Stimulated activated CD4-positive, alpha-beta T cell treated with anti-CD3 and anti-CD28 coated beads, Interleukin-12 subunit alpha, Interleukin-12 subunit beta, amount 100 ng/mL, for 24 hours (primary cell): ENCODE data around the gene ESM1.
"Not testable (repeated sequence)": the region's sequence is repeated elsewhere in the genome, so short reads cannot be mapped to it uniquely, and the experiment has no call there.

ENCODE experiments used
- DNase-seq, 2 experiments: peaks; one replicate each; pipeline ENCODE4 v3.0.0-alpha.2; 2020; ENCODE audit warnings: low read depth in 2 of 2

The ESM1 gene

GRCh38 chr5:54985301-54986268 lies at the start of gene ESM1:
TSS of gene ESM1 (minus strand) at chr5:54985593. CDS start at chr5:54985517, 76 bp downstream.
- no peak for DNase-seq

- DNase-seq = no peak
These were observed 48.2 kb upstream of the ESM1 start for GRCh38 chr5:55033568-55033967.

DNA sequence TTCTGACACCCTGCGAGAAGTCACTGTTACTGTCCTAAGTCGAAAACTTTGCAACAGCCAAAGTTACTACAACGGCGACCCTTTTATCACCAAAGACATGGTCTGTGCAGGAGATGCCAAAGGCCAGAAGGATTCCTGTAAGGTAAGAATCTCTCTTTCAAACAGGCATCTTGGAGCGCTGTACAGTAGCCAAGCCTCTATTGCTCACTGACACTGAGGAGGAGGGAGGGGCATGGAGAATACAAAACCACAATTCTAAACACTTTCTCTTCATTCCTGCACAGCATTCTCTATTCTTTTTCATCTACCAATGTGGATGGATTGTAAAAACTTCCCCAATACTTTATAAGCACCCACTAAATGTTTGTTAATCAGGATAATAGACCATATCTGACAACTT lies 46.1 kb upstream of the ESM1 start:
- DNase-seq = no peak

DNA sequence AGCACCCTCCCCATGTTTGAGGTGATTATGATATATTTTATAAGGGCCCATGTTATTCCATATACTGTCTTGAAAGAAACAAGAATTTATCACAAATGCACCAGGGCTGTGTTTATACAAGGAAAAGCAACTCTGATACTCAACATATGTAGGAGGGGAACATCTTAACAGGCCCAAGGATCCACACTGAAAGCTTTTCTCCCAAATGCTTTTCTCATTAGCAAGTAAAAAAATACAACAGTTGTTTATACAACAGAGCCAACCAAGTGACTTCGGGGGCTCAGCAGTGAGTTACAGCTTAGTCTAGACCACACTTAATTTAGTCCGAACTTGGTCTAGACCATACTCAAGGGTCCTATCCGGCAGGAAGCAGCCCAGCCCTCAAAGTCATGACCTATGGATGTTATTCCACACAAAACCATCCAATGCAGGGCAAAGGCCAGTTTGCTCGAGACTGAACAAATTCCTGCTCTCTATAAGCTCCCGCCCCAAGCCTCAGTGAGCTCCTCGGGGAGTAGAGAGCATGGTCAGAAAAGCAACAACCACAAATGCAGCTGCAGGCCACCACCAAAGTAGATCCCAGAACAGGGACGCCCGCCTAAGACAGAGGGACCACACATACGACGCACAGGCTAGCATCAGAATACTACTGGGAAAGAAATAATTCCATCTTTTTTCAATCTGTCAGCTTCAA lies 45.4 kb upstream of the ESM1 start:
- no peak for DNase-seq

DNA sequence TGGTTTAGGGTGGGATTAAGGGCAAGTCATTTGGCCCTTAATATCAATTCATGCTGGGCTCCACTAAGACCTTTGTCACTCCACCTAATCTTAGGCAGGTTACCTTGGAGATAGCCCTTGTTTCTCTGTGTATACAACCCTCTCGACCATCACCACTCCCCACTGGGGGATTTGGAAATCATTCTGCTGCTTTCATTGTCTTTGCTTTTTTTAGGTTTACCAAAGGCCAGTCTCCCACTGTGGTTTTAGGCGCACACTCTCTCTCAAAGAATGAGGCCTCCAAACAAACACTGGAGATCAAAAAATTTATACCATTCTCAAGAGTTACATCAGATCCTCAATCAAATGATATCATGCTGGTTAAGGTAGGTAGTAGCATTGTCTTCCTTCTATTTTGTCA lies 44.8 kb upstream of the ESM1 start:
- DNase-seq = no peak

DNA sequence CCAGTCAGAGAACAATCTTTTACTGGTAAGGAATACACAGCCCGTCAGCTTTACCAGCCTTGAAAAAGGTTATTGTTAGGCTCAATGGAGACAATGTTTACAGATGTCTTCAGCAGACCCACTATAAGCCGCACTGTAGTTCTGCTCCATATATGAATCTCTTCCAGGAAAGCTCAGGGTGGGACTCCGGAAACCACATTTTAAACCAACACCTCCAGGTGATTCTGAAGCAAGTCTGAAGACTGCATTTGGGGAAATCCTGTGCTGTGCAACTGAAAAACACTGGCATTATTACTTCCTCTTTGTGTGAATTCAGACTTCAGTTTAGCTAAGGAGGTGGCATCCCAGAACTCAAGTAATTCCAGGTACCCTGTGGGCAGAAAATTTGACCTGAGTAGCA lies 42.2 kb upstream of the ESM1 start:
- no peak for DNase-seq

GRCh38 chr5:55022450-55022849 lies 37.1 kb upstream of the ESM1 start:
- no peak for DNase-seq

- no peak for DNase-seq
These were observed 36.4 kb upstream of the ESM1 start for GRCh38 chr5:55021821-55022220.

GRCh38 chr5:55021410-55021809 lies 36.0 kb upstream of the ESM1 start:
- no peak for DNase-seq

DNA sequence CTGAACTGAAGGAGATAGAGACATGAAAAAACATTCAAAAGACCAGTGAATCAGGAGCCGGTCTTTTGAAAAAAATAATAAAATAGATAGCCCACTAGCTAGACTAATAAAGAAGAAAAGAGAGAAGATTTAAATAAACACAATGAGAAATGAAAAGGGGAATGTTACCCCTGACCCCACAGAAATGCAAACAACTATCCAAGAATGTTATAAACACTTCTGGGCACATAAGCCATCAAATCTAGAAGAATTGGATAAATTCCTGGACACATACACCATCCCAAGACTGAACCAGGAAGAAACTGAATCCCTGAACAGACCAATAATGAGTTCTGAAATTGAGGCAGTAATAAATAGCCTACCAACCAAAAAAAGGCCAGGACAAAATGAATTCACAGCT lies 24.8 kb upstream of the ESM1 start:
- DNase-seq = not testable (repeated sequence)

DNA sequence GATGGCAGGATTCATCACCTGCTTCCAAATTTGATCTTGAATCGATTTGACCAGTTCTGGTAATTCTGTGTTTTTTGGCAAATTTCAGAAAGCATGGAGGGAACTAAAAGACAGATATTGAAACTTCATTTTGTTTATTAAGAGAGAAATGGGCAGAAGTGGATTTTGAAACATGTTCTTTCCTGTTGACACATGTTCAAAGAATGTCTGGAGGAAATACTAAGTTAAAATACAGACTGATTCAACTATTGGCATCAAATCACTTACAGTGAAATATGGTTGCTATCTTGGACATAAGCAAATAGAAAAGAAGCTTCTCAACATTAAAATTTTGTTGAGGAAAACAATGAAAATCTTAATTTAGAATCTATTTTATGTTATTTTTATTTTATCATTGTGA lies 19.3 kb upstream of the ESM1 start:
- DNase-seq = no peak

DNA sequence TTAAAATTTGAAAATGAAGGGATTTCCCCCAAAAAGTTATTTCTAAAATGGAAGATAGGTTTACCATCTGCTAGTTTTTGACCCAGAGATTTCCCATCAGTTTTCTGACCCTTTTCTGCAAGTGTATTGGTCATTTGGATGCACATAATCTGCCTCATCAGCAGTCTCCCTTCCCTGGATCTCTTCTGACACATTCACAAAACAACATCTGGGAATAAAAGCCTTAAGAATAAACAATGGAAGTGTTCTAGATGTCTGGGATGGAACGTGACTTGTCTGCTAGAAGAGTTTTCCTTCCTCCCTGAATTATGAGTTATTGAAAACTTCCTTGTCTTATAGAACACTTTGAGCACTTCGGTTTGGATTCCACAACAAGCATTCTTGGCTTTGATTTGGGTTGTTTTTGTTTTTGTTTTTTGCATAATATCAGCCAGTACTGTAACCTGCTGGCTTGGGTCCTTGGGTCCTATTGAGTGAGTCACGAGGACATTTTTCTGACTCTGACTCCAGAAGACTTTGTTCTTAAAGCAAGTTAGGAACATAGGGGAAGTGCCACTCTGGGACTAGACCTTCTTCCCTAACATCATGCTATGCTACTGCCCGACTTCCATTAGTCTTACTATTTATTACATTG lies 18.2 kb upstream of the ESM1 start:
- DNase-seq = no peak

DNA sequence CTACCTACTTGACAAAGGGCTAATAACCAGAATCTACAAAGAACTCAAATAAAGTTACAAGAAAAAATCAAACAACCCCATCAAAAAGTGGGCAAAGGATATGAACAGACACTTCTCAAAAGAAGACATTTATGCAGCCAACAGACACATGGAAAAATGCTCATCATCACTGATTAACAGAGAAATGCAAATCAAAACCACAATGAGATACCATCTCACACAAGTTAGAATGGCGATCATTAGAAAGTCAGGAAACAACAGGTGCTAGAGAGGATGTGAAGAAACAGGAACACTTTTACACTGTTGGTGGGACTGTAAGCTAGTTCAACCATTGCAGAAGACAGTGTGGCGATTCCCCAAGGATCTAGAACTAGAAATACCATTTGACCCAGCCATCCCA lies 16.8 kb upstream of the ESM1 start:
- DNase-seq = not testable (repeated sequence)

GRCh38 chr5:54997081-54997480 lies 11.7 kb upstream of the ESM1 start:
- no peak for DNase-seq

DNA sequence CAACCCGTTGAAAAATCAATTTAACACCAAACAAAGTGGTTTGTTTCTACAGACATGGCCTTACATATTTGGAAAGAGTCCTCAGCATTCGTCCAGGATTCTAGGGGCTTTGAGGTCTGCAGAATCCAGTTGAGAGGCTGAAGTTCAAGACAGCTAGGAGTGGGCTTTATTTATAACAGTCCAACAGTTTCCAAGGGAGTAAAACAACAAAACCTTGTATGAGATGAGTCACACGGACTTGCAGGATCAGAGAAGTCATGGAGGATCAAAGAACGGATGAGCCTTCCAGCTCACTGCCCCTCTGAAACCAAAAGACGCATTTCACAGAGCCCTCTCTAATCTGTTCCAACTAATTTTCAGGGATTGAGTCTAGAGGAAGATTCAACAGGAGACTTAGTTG lies 11.1 kb upstream of the ESM1 start:
- no peak for DNase-seq

DNA sequence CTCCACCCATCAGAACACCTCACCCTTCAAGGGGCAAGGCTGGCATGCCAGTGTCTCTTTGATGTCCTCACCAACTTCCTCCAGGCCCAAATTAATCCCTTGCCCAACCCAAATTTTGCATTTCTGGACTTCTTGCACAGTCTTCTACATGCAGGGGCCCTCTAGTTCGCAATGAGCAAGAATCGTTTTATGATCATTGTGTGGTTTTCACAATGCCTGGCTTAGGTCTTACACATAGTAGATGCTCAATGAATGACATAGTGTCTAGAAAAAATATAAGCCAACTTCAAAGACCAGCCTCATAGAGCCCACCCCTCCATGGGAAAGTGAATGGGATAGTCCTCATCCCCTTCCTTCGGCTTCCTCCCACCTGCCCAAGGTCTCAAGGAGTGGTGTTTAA lies 9.8 kb upstream of the ESM1 start:
- no peak for DNase-seq

GRCh38 chr5:54994628-54995027 lies 9.2 kb upstream of the ESM1 start:
- no peak for DNase-seq

DNA sequence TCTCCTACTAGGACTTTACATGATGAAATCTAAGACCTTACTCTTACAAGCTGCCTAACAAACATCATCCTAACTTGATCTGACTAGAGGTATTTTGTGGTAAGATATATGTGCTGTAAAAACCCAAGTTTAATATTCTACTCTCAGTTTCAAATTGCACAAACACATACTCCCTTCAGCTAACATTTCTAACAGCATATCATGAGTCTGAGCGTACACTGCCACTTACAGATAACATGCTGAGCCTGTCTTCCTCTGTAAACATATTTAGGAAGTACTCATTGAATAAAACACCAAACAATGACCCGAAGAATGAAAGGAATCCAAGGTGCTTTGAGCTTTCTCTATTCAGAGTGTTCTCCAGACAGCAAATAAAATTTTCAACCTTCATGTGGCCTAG lies 7.9 kb upstream of the ESM1 start:
- DNase-seq = no peak

- DNase-seq = no peak
These were observed 6.0 kb upstream of the ESM1 start for GRCh38 chr5:54991416-54991815.

DNA sequence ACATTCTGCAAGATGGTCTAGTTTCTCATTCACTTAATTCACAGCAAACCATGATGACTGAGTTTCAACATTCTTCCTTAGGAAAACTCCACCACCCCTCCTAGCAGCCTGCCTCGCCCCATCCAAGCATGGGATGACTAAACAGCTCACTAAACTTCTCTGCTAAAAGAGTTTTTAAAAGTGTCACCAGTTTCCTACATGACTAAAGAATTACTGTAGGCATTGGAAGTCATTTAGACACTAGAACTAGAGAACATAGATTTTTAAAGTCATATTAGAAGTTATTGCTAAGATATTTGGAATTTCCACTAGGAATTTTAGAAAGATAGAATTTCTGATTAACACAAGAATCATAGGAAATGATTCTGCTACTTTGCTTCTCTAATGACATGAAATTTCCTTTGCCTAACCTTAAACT lies 5.5 kb upstream of the ESM1 start:
- DNase-seq = no peak

- DNase-seq = no peak
These were observed 3.4 kb upstream of the ESM1 start for GRCh38 chr5:54988817-54989216.

GRCh38 chr5:54988218-54988617 lies 2.8 kb upstream of the ESM1 start:
- DNase-seq = no peak

DNA sequence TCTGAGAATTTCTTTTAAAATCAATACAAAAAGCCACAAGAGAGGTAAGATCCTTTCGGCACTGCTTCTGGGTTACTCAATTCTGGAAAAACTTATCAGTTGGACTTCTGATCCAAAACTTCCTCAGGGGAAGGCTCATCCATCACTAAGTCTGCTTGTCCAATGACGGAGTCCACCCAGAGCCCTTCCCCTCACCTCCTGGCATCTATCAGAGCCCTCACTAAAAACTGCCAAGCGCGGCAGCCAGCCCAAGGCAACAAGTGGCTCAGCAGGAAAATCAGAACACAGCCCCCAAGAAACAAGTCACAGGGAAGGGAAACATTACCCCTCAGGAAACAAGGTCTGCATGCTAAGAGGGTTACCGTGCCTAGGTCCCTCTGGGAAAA lies 869 bp upstream of the ESM1 start:
- no peak for DNase-seq
